DOHH2 (cell line): ENCODE data around the gene RPTOR.

Experiments used
- CTCF ChIP-seq: fragments of 200-600 bp; sonication (generic); IDR thresholded peaks from one replicate; pipeline ENCODE4 v1.5.1; 2014; ENCODE audit warnings: antibody characterized with exemption, mild to moderate bottlenecking, low read depth, low read length; ENCODE audit not compliant: poor library complexity, severe bottlenecking
- EZH2phosphoT487 ChIP-seq: fragments of 200-600 bp; sonication (generic); IDR thresholded peaks from 2 replicates; pipeline ENCODE4 v1.6.1; 2017; ENCODE audit warnings: borderline replicate concordance, mild to moderate bottlenecking, antibody characterized with exemption, low read length, moderate library complexity, mixed read lengths

- TF ChIP-seq CTCF (no peak), EZH2phosphoT487 (no peak)
Observed at GRCh38 chr17:80846932-80847331, 302.3 kb downstream of the RPTOR start.
